Gastroesophageal sphincter (tissue), 4 donors: Measurements from ENCODE around the gene TERB1. TPM values are rescaled to one million over a fixed set of nuclear protein-coding genes. Genes with fewer than 3 reads are reported as not detected.
A peak's percentile ranks its signal among the peaks of the same experiment; 100 is the strongest.

Experiments used
- ATAC-seq: fragments of 150-250 bp; one replicate; pipeline ENCODE4 v1.9.1; 2016; ENCODE audit warnings: mild to moderate bottlenecking, moderate library complexity
- H3K27ac ChIP-seq, 4 donors: fragments of 200-600 bp; sonication (generic) in 3 of 4; 1 replicate in 3 of 4; 2 replicates in 1 of 4; pipeline ENCODE4 v1.5.1; 2016 to 2019
- H3K27me3 ChIP-seq: fragments of 200-600 bp; sonication (generic); one replicate; pipeline ENCODE4 v1.5.1; 2019
- H3K36me3 ChIP-seq, 2 donors: fragments of 200-600 bp; sonication (generic); one replicate each; pipeline ENCODE4 v1.5.1; 2019; ENCODE audit warnings: control low read depth in 1 of 2
- H3K4me1 ChIP-seq, 3 donors: fragments of 200-600 bp; sonication (generic); 1 replicate in 2 of 3; 2 replicates in 1 of 3; pipeline ENCODE4 v1.5.1; 2016 to 2019; ENCODE audit warnings: control low read depth in 2 of 3
- H3K4me3 ChIP-seq, 2 donors: fragments of 200-600 bp; sonication (generic); one replicate each; pipeline ENCODE4 v1.5.1; 2019; ENCODE audit warnings: mild to moderate bottlenecking in 1 of 2, moderate library complexity in 1 of 2
- H3K9me3 ChIP-seq, 3 donors: fragments of 200-600 bp; sonication (generic); one replicate each; pipeline ENCODE4 v1.5.1; 2017 to 2019; ENCODE audit warnings: control low read depth in 2 of 3
- EP300 ChIP-seq: sonication (generic); formaldehyde crosslinking; IDR thresholded peaks from one replicate; pipeline ENCODE4 v1.6.1; 2017; ENCODE audit warnings: antibody characterized with exemption, mild to moderate bottlenecking
- POLR2A ChIP-seq, 2 donors: fragments of 450-650 bp; IDR thresholded peaks; one replicate each; pipeline ENCODE4 v1.6.1; 2017; ENCODE audit warnings: antibody characterized with exemption in 2 of 2, mild to moderate bottlenecking in 2 of 2, moderate library complexity in 1 of 2
- POLR2AphosphoS5 ChIP-seq: sonication (generic); formaldehyde crosslinking; IDR thresholded peaks from one replicate; pipeline ENCODE4 v1.6.1; 2017; ENCODE audit warnings: antibody characterized with exemption
- WGBS, 2 donors: methylation state at CpG; one replicate each; pipeline ENCODE4 v1.1.5; 2018; ENCODE audit warnings: low coverage in 1 of 2; 5-methylcytosine and 5-hydroxymethylcytosine counted together
- total RNA-seq, 4 donors: library from RNA; depleted of rRNA; stranded (reverse); fragments of >200 nt; gene quantifications; one replicate each; pipeline ENCODE4 v1.1.0, GENCODE V29; 2016
- TF ChIP-seq, protein P1 (sequence below), 4 experiments: fragments of 200-600 bp in 2 of 4; fragments of 450-650 bp in 2 of 4; sonication (generic) in 1 of 4; IDR thresholded peaks; one replicate each; pipeline ENCODE4 v1.5.1; 2017 to 2019; ENCODE audit warnings: antibody characterized with exemption in 4 of 4, mild to moderate bottlenecking in 2 of 4, moderate library complexity in 2 of 4

Gene TERB1
- total RNA-seq, 4 donors from 2014 or later = 0.40 TPM; not detected in 3

DNA sequence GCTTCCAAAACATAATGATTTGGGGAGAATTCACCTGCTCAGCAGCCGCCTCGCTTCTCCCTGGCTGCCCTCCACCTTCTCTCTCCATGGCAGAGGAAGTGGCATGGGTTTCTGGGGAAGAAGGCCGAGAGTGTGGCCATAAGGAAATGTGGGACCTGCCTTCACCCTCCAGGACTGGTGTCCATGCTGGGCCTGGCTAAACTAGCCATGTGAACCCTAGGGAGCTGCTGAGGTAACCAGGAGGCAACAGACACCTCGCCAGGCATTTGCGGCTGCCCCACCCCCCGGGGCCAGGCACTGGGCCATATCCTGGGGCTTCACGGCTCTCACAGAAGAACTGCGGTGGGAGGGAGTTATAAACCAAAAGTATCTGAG is 94.9 kb downstream of the TERB1 start:
- 22% methylated on average over 6 of the region's 8 CpGs; no CpG with 5 or more reads in 1 of the 2 donors for WGBS, 2 donors
- H3K4me3 ChIP-seq = no peak overlapping the region
- peaks cover 0 to 31% (median 10%) of the 10 kb centered on the region in 3 donors for H3K4me1 ChIP-seq
- ATAC-seq = no peak
- H3K36me3 ChIP-seq = no peaks in the 10 kb centered on the region
- no peaks in the 10 kb centered on the region for H3K27me3 ChIP-seq
- H3K9me3 ChIP-seq = no peaks in the 10 kb centered on the region
- H3K27ac ChIP-seq = peak overlapping the region in 3 of 4 donors; percentile 72 to 78 (median 73)
- no peak for TF ChIP-seq EP300
- TF ChIP-seq POLR2A (IDR thresholded peaks at IDR 0.05) = no peak
- TF ChIP-seq, protein P1, sequence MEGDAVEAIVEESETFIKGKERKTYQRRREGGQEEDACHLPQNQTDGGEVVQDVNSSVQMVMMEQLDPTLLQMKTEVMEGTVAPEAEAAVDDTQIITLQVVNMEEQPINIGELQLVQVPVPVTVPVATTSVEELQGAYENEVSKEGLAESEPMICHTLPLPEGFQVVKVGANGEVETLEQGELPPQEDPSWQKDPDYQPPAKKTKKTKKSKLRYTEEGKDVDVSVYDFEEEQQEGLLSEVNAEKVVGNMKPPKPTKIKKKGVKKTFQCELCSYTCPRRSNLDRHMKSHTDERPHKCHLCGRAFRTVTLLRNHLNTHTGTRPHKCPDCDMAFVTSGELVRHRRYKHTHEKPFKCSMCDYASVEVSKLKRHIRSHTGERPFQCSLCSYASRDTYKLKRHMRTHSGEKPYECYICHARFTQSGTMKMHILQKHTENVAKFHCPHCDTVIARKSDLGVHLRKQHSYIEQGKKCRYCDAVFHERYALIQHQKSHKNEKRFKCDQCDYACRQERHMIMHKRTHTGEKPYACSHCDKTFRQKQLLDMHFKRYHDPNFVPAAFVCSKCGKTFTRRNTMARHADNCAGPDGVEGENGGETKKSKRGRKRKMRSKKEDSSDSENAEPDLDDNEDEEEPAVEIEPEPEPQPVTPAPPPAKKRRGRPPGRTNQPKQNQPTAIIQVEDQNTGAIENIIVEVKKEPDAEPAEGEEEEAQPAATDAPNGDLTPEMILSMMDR (IDR thresholded peaks at IDR 0.05) = no peak
- TF ChIP-seq POLR2AphosphoS5 = no peak

DNA sequence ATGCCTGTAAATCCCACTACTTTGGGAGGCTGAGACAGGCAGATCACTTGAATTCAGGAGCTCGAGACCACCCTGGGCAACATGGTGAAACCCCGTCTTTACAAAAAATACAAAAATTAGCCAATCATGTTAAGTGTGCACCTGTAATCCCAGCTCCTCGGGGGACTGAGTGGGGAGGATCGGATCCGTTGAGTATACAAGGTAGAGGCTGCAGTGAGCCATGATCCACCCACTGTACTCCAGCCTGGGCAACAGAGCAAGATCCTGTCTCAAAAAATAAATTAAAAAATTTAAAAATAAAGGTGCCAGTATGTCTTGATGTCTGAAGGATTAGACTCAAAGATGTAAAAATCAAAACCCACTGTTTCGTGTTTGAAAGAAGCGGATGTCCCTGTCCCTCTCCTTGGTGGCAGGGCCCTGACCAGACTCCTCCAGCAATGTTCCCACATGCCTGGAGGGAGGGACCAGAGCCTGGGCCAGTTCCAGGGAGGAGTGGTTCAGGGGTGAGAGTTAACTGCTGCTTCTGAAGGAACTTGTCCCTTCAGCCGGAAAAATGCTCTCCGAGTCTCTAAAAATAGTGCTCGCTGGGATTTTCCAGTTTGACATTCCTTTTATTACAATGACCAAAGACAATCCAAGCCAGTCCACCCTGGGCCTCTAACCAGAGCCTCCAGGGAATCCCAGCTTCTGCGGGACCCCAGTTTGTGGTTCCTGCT is 95.4 kb downstream of the TERB1 start:
- TF ChIP-seq, protein P1 (IDR thresholded peaks at IDR 0.05) = no peak
- TF ChIP-seq EP300 (no peak), POLR2A (IDR thresholded peaks at IDR 0.05) (no peak), POLR2AphosphoS5 (no peak)
- peak; percentile 82 for ATAC-seq
- WGBS, 2 donors = 41 to 52% methylated on average over 7 to 10 of the region's 11 CpGs
- Histone ChIP-seq H3K36me3 (no peaks in the 10 kb centered on the region), H3K4me3 (no peak overlapping the region), H3K27ac (peak overlapping the region in 3 of 4 donors; percentile 72 to 78 (median 73)), H3K4me1 (peaks cover 0 to 31% (median 10%) of the 10 kb centered on the region in 3 donors), H3K27me3 (no peaks in the 10 kb centered on the region), H3K9me3 (no peaks in the 10 kb centered on the region)

Other genes with a start within 250 kb of the TERB1 start
- gene CKLF, start 249.0 kb downstream of the TERB1 start, total RNA-seq = 10 to 100 TPM; 13.1 to 31.5 (median 17.9) TPM
- gene CMTM1, start 235.1 kb downstream of the TERB1 start, total RNA-seq = under 1 TPM in 1 of 4 donors, not detected in 3; 0.89 TPM
- gene CMTM2, start 222.1 kb downstream of the TERB1 start, total RNA-seq = not detected
- gene CMTM3, start 196.9 kb downstream of the TERB1 start, total RNA-seq = 10 to 100 TPM; 15.7 to 24.9 (median 19.3) TPM
- 10 to 100 TPM; 12.7 to 21.2 (median 17.2) TPM for gene CMTM4, start 104.8 kb downstream of the TERB1 start, total RNA-seq
- 100 to 1,000 TPM; 202 to 292 (median 219) TPM for gene DYNC1LI2, start 50.0 kb downstream of the TERB1 start, total RNA-seq
- 10 to 100 TPM; 37.3 to 63.2 (median 52.4) TPM for gene NAE1, start 29.4 kb upstream of the TERB1 start, total RNA-seq
- gene CA7, start 42.8 kb upstream of the TERB1 start, total RNA-seq = not detected
- gene PDP2, start 78.9 kb upstream of the TERB1 start, total RNA-seq = 10 to 100 TPM in 1 of 4 donors, 1 to 10 TPM in 3; 3.7 to 11.7 (median 5.8) TPM
- gene CDH16, start 117.3 kb upstream of the TERB1 start, total RNA-seq = not detected
- 100 to 1,000 TPM in 1 of 4 donors, 10 to 100 TPM in 3; 33.4 to 103 (median 50.8) TPM for gene RRAD, start 124.0 kb upstream of the TERB1 start, total RNA-seq
- gene CIAO2B, start 132.8 kb upstream of the TERB1 start, total RNA-seq = 10 to 100 TPM; 54.3 to 88.9 (median 79.5) TPM
- gene CES2, start 133.9 kb upstream of the TERB1 start, total RNA-seq = 10 to 100 TPM; 25.9 to 32.6 (median 26.3) TPM
- under 1 TPM in 3 of 4 donors, not detected in 1; 0.13 to 0.49 (median 0.39) TPM for gene CES3, start 159.7 kb upstream of the TERB1 start, total RNA-seq
- 1 to 10 TPM; 1.2 to 6.1 (median 2.6) TPM for gene CES4A, start 187.0 kb upstream of the TERB1 start, total RNA-seq
- 10 to 100 TPM; 26.5 to 39.3 (median 27.5) TPM for gene CBFB, start 227.6 kb upstream of the TERB1 start, total RNA-seq